Stimulated activated CD8-positive, alpha-beta memory T cell treated with anti-CD3 and anti-CD28 coated beads, Interleukin-4, amount 100 ng/mL, for 1 hour (primary cell): ENCODE data around the gene ARHGAP15.

Source experiments
- DNase-seq, 2 donors: peaks; one replicate each; pipeline ENCODE4 v3.0.0-alpha.2; 2020; ENCODE audit warnings: low read depth in 2 of 2, low spot score in 1 of 2

ARHGAP15 gene

GRCh38 chr2:143608063-143608423 is 478.8 kb downstream of the ARHGAP15 start:
- DNase-seq: no peak

GRCh38 chr2:143608758-143609157 is 479.5 kb downstream of the ARHGAP15 start:
- no peak for DNase-seq

- DNase-seq: no peak
Measured at GRCh38 chr2:143611336-143611735, 482.1 kb downstream of the ARHGAP15 start.

DNA sequence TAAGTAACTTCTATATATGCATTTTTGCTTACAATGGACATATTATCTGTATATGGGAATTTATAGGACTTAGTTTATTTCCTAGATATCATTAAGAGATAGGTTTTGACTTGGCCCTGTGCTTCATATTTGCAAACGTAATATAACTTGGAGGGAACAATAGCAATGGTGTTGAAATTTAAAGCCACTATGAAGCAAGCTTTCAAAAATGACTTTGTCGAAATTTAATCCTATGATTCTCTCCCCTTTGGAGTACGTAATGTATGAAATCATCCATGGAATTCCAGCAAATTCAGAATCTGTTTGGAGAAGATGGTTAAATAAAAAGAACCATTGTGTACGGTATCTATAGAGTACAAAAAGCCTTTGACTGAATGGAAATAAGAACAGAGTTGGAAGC is 486.3 kb downstream of the ARHGAP15 start:
- DNase-seq: no peak

DNA sequence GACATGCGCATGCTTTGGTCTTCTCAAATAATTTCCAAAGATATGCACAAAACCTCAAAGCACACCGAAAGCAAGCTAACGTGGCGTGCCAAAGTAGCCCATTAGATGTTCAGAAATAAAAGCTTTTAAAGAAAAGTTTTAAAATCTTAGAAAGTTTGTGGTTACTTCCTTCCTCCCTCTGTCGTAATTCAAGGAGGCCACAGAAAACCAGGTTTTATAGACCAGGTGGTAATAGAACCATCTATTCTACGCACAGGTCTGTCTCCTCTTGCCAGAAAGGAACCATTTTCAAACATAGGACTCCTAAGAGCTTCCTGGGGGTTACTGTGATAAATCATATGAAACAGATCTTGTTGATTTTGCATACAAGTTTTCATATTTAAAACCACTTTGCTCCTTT is 487.2 kb downstream of the ARHGAP15 start:
- DNase-seq: no peak

- no peak for DNase-seq
Measured at GRCh38 chr2:143617803-143618415, 488.7 kb downstream of the ARHGAP15 start.

GRCh38 chr2:143622106-143622505 is 492.9 kb downstream of the ARHGAP15 start:
- no peak for DNase-seq

DNA sequence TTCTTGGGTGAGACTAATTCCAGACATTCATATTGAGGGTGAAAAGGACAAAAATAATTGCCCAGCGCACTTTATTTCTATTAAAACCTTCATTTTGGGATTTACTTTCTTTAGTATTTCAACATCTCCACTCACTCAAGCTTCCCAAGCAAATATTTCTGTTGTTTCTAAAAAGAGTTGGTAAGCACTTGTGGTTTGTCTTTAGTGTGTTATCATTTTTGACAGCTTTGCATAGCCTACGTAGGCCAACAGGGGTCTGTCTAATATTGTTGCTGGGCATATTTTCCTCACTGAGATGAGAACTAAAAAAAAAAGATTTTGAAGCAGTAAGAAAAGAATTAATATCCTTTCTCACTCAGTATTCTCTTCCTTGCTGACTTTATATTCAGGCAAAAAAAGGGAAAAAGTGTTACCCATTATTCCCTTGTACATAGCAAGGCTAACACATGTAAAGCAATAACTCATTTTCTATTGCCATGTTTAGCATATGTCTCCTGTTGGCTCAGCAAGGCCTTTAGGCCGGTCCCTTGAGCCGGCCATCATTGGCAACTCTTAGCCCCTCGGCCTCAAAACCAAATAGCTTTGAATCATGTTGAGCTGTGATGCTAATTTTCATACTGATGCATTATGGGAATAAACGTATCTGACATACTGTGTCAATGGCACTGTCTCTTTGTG is 494.2 kb downstream of the ARHGAP15 start:
- DNase-seq: no peak

- no peak for DNase-seq
Measured at GRCh38 chr2:143623909-143624260, 494.7 kb downstream of the ARHGAP15 start.

GRCh38 chr2:143629340-143629739 is 500.1 kb downstream of the ARHGAP15 start:
- DNase-seq: no peak

- no peak for DNase-seq
Measured at GRCh38 chr2:143632751-143633374, 503.6 kb downstream of the ARHGAP15 start.

GRCh38 chr2:143633419-143633818 is 504.2 kb downstream of the ARHGAP15 start:
- DNase-seq: no peak

- DNase-seq: no peak
Measured at GRCh38 chr2:143635302-143635701, 506.1 kb downstream of the ARHGAP15 start.

- no peak for DNase-seq
Measured at GRCh38 chr2:143635936-143636335, 506.7 kb downstream of the ARHGAP15 start.

GRCh38 chr2:143640826-143641225 is 511.6 kb downstream of the ARHGAP15 start:
- no peak for DNase-seq

GRCh38 chr2:143645921-143646645 is 516.9 kb downstream of the ARHGAP15 start:
- no peak for DNase-seq

DNA sequence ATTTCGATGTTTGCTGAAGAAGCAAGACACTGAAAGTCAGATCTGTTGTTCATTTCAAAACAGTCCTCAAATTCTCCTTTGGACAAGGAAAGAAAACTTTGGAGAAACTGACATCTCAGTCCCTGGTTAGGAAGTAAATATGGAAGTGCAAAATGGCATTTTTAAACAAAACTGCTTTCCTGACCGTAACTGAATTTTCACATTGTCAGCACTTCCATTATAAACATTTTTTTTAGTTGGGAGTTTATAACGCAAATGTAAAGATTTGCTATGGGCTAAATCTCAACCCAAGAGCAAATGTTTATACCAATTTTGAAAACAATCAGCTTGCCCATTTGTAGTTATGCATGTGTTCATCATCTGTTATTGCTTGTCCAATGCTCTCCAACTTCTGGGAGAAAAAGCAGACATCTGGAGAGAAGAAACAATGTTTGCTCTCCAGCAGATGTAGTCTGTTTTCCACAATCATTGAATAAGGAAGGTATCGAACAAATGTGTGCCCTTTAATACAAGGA is 520.1 kb downstream of the ARHGAP15 start:
- no peak for DNase-seq

- no peak for DNase-seq
Measured at GRCh38 chr2:143652692-143653091, 523.5 kb downstream of the ARHGAP15 start.

DNA sequence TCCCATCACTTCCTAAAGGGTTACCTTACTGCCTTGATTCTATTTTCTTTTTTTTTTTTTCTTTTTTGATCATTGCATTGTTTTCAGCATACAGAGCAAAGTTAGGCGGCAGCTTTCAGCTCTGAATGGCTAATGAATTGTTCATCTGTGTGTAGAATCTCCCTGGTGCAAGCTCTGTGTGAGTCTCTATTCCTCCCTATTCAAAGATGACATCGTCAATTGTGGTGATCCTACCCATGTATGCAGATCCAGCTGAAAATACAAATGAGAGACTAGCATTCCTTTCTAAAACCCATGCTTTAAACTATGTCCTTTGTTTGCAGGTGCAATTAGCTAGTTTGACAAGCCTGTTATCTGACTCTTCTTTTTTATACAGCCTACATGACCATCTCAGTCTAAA is 539.0 kb downstream of the ARHGAP15 start:
- DNase-seq: no peak

DNA sequence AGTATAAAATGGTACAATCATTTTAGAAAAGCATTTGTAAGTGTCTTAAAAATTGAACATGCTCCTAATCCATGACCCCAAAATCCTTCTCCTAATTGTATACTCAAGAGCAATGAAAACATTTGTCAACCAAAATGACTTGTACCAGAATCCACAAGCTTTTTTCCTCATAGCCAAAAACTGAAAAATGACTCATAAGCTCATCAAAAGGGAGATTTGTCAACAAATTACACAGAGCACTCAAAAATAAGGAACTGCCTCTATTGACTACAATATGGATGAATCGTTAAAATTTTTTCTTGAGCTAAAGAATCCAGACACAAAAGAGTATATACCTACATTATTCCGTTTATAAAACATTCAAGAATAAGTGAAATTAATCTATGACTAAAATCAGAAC is 544.8 kb downstream of the ARHGAP15 start:
- no peak for DNase-seq

- no peak for DNase-seq
Measured at GRCh38 chr2:143675021-143675420, 545.8 kb downstream of the ARHGAP15 start.

- DNase-seq: no peak
Measured at GRCh38 chr2:143679617-143680016, 550.4 kb downstream of the ARHGAP15 start.
